Right lobe of liver (tissue), 6 donors: Measurements from ENCODE around the gene LDLRAD4. TPM values are rescaled to one million over a fixed set of nuclear protein-coding genes. Genes with fewer than 3 reads are reported as not detected.

Experiments used
- ATAC-seq, 4 donors: fragments of 200-7000 bp; cut with Tn5 transposase; one replicate each; pipeline ENCODE4 v1.9.1; 2020; ENCODE audit warnings: mild to moderate bottlenecking in 4 of 4, moderate library complexity in 4 of 4
- DNase-seq, 3 donors: peaks; one replicate each; pipeline ENCODE4 v3.0.0-alpha.2; 2020
- H3K27ac ChIP-seq, 3 donors: fragments of 200-600 bp; one replicate each; pipeline ENCODE4 v1.8.0; 2022
- H3K27me3 ChIP-seq, 2 donors: fragments of 200-600 bp; one replicate each; pipeline ENCODE4 v1.8.0; 2022
- H3K36me3 ChIP-seq, 4 donors: fragments of 200-600 bp; sonication (generic) in 1 of 4; one replicate each; pipeline versions ENCODE4 v1.5.1 to v1.8.0; 2017 to 2022; ENCODE audit warnings: control low read depth in 1 of 4
- H3K4me1 ChIP-seq, 4 donors: fragments of 200-600 bp; sonication (generic) in 1 of 4; one replicate each; pipeline versions ENCODE4 v1.5.1 to v1.8.0; 2017 to 2022; ENCODE audit warnings: control low read depth in 1 of 4
- H3K4me3 ChIP-seq, 3 donors: fragments of 200-600 bp; one replicate each; pipeline ENCODE4 v1.8.0; 2022
- H3K9me3 ChIP-seq, 4 donors: fragments of 200-600 bp; sonication (generic) in 1 of 4; one replicate each; pipeline versions ENCODE4 v1.5.1 to v1.8.0; 2017 to 2022; ENCODE audit warnings: control low read depth in 1 of 4
- CTCF ChIP-seq, 4 donors: fragments of 200-600 bp in 3 of 4; fragments of 450-650 bp in 1 of 4; IDR thresholded peaks; one replicate each; pipeline versions ENCODE4 v1.5.1 to v1.8.0; 2016 to 2022; ENCODE audit warnings: antibody characterized with exemption in 4 of 4, mild to moderate bottlenecking in 2 of 4
- POLR2A ChIP-seq: fragments of 450-650 bp; IDR thresholded peaks from one replicate; pipeline ENCODE4 v1.6.1; 2017; ENCODE audit warnings: antibody characterized with exemption, mild to moderate bottlenecking
- WGBS: methylation state at CpG from one replicate; pipeline ENCODE4 v1.1.6; 2018; ENCODE audit warnings: low coverage, low lambda C conversion rate; ENCODE audit not compliant: insufficient coverage; ENCODE audit errors: missing lambda C conversion rate; 5-methylcytosine and 5-hydroxymethylcytosine counted together
- intact Hi-C, 2 donors: fragments of 100-400 bp; cut with DNase I; formaldehyde crosslinking; loops; one replicate each; pipeline versions ENCODE4 v1.11.2 to v1.14.1; 2022
- total RNA-seq, 6 experiments: library from RNA; depleted of rRNA in 2 of 6; stranded (reverse); fragments of >200 nt in 2 of 6; fragmentation: NEBNext Ultra II Directional in 3 of 6; extraction: Animal tissue kit (Norgen Biotek cat#: 25700) in 3 of 6; gene quantifications; one replicate each; pipeline versions ENCODE4 v1.1.0 to v1.2.4, GENCODE V29; 2016 to 2023
- donor health status: DM: no; HTN: yes; CAD: no.
- donor health status: DM: no; HTN: no; CAD: no.
- donor health status: DM: no; HTN: no; CAD: no.
- donor health status: DM: no; HTN: yes; CAD: no.
- donor health status: DM: no; HTN: yes; CAD: no.

The LDLRAD4 gene
- total RNA-seq, 6 experiments from 2014 or later = 10.6 to 66.4 (median 18.7) TPM

DNA sequence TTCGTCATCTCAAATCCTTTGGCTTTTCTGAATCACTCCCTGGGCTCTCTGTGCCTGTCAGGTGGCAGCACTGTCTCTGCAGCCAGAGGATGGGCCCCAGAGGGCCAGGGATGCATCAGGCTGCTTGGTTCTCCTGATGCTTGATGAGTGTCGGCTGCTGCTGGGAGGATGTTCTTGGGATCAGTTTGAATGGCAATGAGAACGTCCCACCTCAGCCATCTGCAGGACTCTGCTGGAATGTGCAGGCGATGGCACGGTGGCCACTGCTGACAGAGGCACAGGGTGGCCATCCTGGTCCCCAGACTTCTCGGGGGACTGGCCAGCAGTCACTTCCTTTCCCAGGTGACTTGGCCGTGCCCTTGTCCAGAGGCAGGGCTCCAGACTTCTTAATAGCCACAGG lies 361.8 kb downstream of the LDLRAD4 start:
- no peaks in the 10 kb centered on the region for H3K27me3 ChIP-seq
- intact Hi-C loops = no loop called here
- no peaks in the 10 kb centered on the region for H3K36me3 ChIP-seq
- no peak for DNase-seq
- H3K4me3 ChIP-seq = no peak overlapping the region
- no CpG with 5 or more reads among the region's 7 CpGs for WGBS
- ATAC-seq = no peak
- no peak overlapping the region for H3K27ac ChIP-seq
- TF ChIP-seq CTCF (IDR thresholded peaks at IDR 0.05) (no peak), POLR2A (no peak)
- H3K9me3 ChIP-seq = no peaks in the 10 kb centered on the region
- peaks cover 0 to 5% (median 0%) of the 10 kb centered on the region in 4 donors for H3K4me1 ChIP-seq

GRCh38 chr18:13580991-13581390 lies 362.4 kb downstream of the LDLRAD4 start:
- Histone ChIP-seq H3K4me1 (peaks cover 0 to 5% (median 0%) of the 10 kb centered on the region in 4 donors), H3K36me3 (no peaks in the 10 kb centered on the region), H3K4me3 (no peak overlapping the region), H3K27me3 (no peaks in the 10 kb centered on the region), H3K9me3 (no peaks in the 10 kb centered on the region), H3K27ac (no peak overlapping the region)
- intact Hi-C loops = no loop called here
- no peak for DNase-seq
- WGBS = 96% methylated on average over 4 of the region's 4 CpGs
- ATAC-seq = no peak
- TF ChIP-seq POLR2A (no peak), CTCF (IDR thresholded peaks at IDR 0.05) (no peak)

DNA sequence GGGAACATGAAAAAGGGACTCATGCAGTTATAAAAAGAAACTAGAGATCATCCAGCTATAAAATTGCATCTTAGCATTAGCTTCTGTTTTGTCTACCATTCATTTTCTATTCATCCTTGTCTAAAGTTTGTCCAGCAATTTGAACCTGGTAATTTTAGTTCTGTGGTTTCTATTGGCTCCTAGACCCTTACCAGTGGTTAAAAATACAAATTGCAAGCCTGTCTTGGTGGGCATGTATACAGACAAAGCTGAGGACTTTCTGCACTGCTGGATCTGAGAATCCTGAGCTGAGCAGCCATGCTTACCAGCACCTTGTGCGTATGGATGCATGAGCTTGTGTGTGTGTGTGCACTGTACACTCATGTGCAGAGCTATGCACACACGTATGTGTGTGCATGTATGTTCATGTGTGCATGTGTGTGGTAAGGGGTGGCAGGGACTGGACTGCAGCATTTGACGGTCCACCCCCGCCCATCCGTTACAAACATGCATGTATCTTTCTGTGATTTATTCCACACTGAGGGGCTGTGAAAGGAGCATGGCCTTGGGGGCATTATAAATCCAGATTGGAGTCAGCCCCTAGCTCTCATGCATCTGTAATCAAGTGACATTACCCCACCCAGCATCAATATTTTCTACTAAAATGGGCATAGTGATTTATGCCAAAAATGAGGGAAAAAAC lies 363.1 kb downstream of the LDLRAD4 start:
- H3K36me3 ChIP-seq = no peaks in the 10 kb centered on the region
- H3K4me3 ChIP-seq = no peak overlapping the region
- H3K9me3 ChIP-seq = no peaks in the 10 kb centered on the region
- H3K27me3 ChIP-seq = no peaks in the 10 kb centered on the region
- ATAC-seq = no peak
- H3K27ac ChIP-seq = no peak overlapping the region
- no peak for DNase-seq
- WGBS = 92% methylated on average over 2 of the region's 5 CpGs
- TF ChIP-seq CTCF (IDR thresholded peaks at IDR 0.05) (no peak), POLR2A (no peak)
- intact Hi-C loops = no loop called here
- peaks cover 0 to 5% (median 0%) of the 10 kb centered on the region in 4 donors for H3K4me1 ChIP-seq

DNA sequence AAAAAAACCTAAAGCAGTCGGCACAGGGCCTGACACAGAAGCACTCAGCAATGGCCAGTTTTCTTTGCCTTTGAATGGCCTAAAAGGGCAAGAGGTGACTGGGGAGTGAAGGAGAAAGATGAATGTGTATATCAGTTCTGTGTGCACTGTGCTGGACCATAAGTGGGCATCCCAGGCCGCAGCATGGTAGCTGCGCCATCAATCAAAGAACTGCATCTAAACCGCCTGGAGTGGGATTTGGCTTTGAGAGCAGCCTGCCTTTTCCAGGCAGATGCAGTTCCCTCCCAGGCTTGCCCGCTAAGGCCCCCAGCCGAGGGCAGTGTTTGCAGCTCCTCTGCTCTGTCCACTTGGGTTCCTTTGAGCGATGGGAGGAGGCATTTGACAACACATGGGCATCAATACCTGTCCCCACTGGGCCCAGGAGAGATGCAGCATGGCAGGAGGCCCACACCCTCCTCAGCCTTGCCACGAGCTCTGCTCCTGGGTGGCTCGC lies 363.7 kb downstream of the LDLRAD4 start:
- DNase-seq (no peak), ATAC-seq (no peak)
- WGBS = 90% methylated on average over 5 of the region's 9 CpGs
- intact Hi-C loops = no loop called here
- H3K36me3 ChIP-seq = no peaks in the 10 kb centered on the region
- H3K27ac ChIP-seq = no peak overlapping the region
- H3K4me3 ChIP-seq = no peak overlapping the region
- H3K9me3 ChIP-seq = no peaks in the 10 kb centered on the region
- peaks cover 0 to 5% (median 0%) of the 10 kb centered on the region in 4 donors for H3K4me1 ChIP-seq
- H3K27me3 ChIP-seq = no peaks in the 10 kb centered on the region
- TF ChIP-seq POLR2A = no peak
- no peak for TF ChIP-seq CTCF (IDR thresholded peaks at IDR 0.05)
